K562 (cell line): ENCODE measurements around the gene FREM1. TPM values are rescaled to one million over a fixed set of nuclear protein-coding genes. Genes with fewer than 3 reads are reported as not detected.

Source experiments
- ELK3 ChIP-seq: fragments of 450-650 bp; formaldehyde crosslinking; IDR thresholded peaks from 2 replicates; pipeline ENCODE4 v1.4.0; 2020; ENCODE audit warnings: mild to moderate bottlenecking
- ETV5 ChIP-seq: sonication (generic); formaldehyde crosslinking; IDR thresholded peaks from 2 replicates; pipeline ENCODE4 v1.4.0; 2020; ENCODE audit warnings: low read depth, mild to moderate bottlenecking, missing genetic modification reagents
- MCM3 ChIP-seq: fragments of 450-650 bp; IDR thresholded peaks from 2 replicates; pipeline ENCODE4 v1.6.1; 2016
- MCM5 ChIP-seq: fragments of 450-650 bp; IDR thresholded peaks from 2 replicates; pipeline ENCODE4 v1.6.1; 2016; ENCODE audit warnings: low read depth
- MIER1 ChIP-seq: fragments of 450-650 bp; IDR thresholded peaks from 2 replicates; pipeline ENCODE4 v1.6.1; 2016; ENCODE audit warnings: antibody characterized with exemption, mild to moderate bottlenecking, low read depth
- NCOA1 ChIP-seq: fragments of 450-650 bp; IDR thresholded peaks from 2 replicates; pipeline ENCODE4 v1.6.1; 2016; ENCODE audit warnings: low read depth
- NCOA6 ChIP-seq: fragments of 450-650 bp; IDR thresholded peaks from 2 replicates; pipeline ENCODE4 v1.6.1; 2017; ENCODE audit warnings: mild to moderate bottlenecking
- PHTF2 ChIP-seq: fragments of 250-450 bp; sonication (Bioruptor Pico); IDR thresholded peaks from 2 replicates; pipeline ENCODE4 v1.5.0; 2021; ENCODE audit warnings: mild to moderate bottlenecking
- PRDM10 ChIP-seq: fragments of 450-650 bp; IDR thresholded peaks from 2 replicates; pipeline ENCODE4 v1.6.1; 2018; ENCODE audit not compliant: partially characterized antibody
- USF1 ChIP-seq: sonication (generic); formaldehyde crosslinking; IDR thresholded peaks from 2 replicates; pipeline ENCODE4 v1.9.0; 2022; ENCODE audit warnings: mild to moderate bottlenecking, missing genetic modification reagents
- ZBTB17 ChIP-seq: fragments of 450-650 bp; formaldehyde crosslinking; IDR thresholded peaks from 2 replicates; pipeline ENCODE4 v1.4.0; 2020; ENCODE audit warnings: mild to moderate bottlenecking
- ZNF583 ChIP-seq: fragments of 250-450 bp; sonication (Bioruptor Pico); IDR thresholded peaks from 2 replicates; pipeline ENCODE4 v1.4.0; 2020
- ZNF778 ChIP-seq: fragments of 450-650 bp; formaldehyde crosslinking; IDR thresholded peaks from 2 replicates; pipeline ENCODE4 v1.4.0; 2020; ENCODE audit warnings: mild to moderate bottlenecking, moderate library complexity
- polyA plus RNA-seq, 8 experiments: library from polyadenylated mRNA; depleted of rRNA in 4 of 8; stranded (reverse) in 5 of 8; unstranded in 3 of 8; fragments of >200 nt; fragmentation: Nextera tagmentation in 2 of 8; fragmentation: Illumina TruSeq in 1 of 8; extraction: Ambion mirVana in 2 of 8; extraction: Trizol in 1 of 8; gene quantifications; 2 replicates each; pipeline versions ENCODE4 v1.2.1 to v1.2.3, GENCODE V29; 2011 to 2014; ENCODE audit warnings: inconsistent platforms in 1 of 8, missing spikeins in 1 of 8
- total RNA-seq, 7 experiments: library from RNA; depleted of rRNA in 6 of 7; stranded (reverse); fragments of >200 nt in 6 of 7; fragmentation: Illumina TruSeq in 2 of 7; extraction: Trizol in 2 of 7; gene quantifications; 2 replicates each; pipeline versions ENCODE4 v1.2.1 to v1.2.3, GENCODE V29; 2011 to 2021; ENCODE audit warnings: low replicate concordance in 1 of 7

Gene FREM1
- total and polyA plus RNA-seq, 9 of the 15 experiments (the other 6 are each of a cell fraction or from before 2014, with no cell fraction given): 0.03 to 0.24 (median 0.13) TPM; not detected in 2

- no peak for TF ChIP-seq PRDM10
- TF ChIP-seq MIER1: no peak
- TF ChIP-seq NCOA1: no peak
- TF ChIP-seq MCM3: no peak
- no peak for TF ChIP-seq USF1 (CRISPR knock-in tag)
- no peak for TF ChIP-seq NCOA6
- no peak for TF ChIP-seq PHTF2 (CRISPR knock-in tag)
- TF ChIP-seq ZNF583 (CRISPR knock-in tag): no peak
- TF ChIP-seq ZBTB17: no peak
- no peak for TF ChIP-seq ZNF778 (CRISPR knock-in tag)
- no peak for TF ChIP-seq ELK3 (CRISPR knock-in tag)
- no peak for TF ChIP-seq ETV5
- no peak for TF ChIP-seq MCM5
Observed at GRCh38 chr9:14857449-14858305, 52.6 kb downstream of the FREM1 start (continued).
